Progenitor cell of endocrine pancreas (in vitro differentiated cells): Measurements from ENCODE around the gene ACACB. TPM values are rescaled to one million over a fixed set of nuclear protein-coding genes. Genes with fewer than 3 reads are reported as not detected.

Source experiments
- DNase-seq: peaks from one replicate; pipeline ENCODE4 v3.0.0; 2021; ENCODE audit warnings: low spot score; ENCODE audit not compliant: unreplicated experiment
- H3K27ac Mint-ChIP-seq: 2 replicates; pipeline ENCODE4 v1.8.0; 2021; ENCODE audit warnings: mild to moderate bottlenecking, moderate library complexity, mixed read lengths
- H3K27me3 Mint-ChIP-seq: 2 replicates; pipeline ENCODE4 v1.8.0; 2021; ENCODE audit warnings: mixed read lengths
- H3K36me3 Mint-ChIP-seq: 2 replicates; pipeline ENCODE4 v1.8.0; 2022; ENCODE audit warnings: mixed read lengths; ENCODE audit not compliant: insufficient read depth
- H3K4me1 Mint-ChIP-seq: 2 replicates; pipeline ENCODE4 v1.8.0; 2021; ENCODE audit warnings: low read depth, mixed read lengths
- H3K4me3 Mint-ChIP-seq: 2 replicates; pipeline ENCODE4 v1.8.0; 2021; ENCODE audit warnings: low read depth, mild to moderate bottlenecking, moderate library complexity, mixed read lengths
- H3K9me3 Mint-ChIP-seq: 2 replicates; pipeline ENCODE4 v1.8.0; 2021; ENCODE audit warnings: low read depth, mixed read lengths
- total RNA-seq: library from RNA; stranded (reverse); gene quantifications from 2 replicates; pipeline ENCODE4 v1.2.1, GENCODE V29; 2021
- TF ChIP-seq, protein P1 (sequence below): fragments of 200-600 bp; sonication (generic); IDR thresholded peaks from one replicate; pipeline ENCODE4 v1.5.0; 2021; ENCODE audit warnings: antibody characterized with exemption, mild to moderate bottlenecking; ENCODE audit not compliant: unreplicated experiment

ACACB gene
- total RNA-seq, 1 donor from 2014 or later: 47.3 TPM

DNA sequence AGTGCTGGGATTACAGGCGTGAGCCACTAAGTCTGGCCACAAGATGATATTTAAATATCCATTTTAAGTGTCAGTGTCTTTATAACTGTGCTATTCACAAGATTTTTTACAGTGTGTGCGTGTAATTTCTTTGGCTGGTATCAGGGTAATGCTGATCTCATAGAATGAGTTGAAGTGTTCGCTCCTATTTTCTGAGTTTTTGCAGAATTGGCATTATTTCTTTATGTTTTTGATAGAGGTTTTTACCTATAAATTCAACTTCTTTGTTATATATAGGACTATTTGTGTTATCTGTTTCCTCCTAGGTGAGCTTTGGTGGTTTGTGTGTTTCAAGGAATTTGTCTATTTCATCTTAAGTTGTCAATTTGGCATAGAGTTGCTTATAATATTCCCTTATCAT lies 147.1 kb downstream of the ACACB start:
- peaks cover 4% of the 10 kb centered on the region for H3K9me3 Mint-ChIP-seq
- DNase-seq: no peak
- TF ChIP-seq, protein P1, sequence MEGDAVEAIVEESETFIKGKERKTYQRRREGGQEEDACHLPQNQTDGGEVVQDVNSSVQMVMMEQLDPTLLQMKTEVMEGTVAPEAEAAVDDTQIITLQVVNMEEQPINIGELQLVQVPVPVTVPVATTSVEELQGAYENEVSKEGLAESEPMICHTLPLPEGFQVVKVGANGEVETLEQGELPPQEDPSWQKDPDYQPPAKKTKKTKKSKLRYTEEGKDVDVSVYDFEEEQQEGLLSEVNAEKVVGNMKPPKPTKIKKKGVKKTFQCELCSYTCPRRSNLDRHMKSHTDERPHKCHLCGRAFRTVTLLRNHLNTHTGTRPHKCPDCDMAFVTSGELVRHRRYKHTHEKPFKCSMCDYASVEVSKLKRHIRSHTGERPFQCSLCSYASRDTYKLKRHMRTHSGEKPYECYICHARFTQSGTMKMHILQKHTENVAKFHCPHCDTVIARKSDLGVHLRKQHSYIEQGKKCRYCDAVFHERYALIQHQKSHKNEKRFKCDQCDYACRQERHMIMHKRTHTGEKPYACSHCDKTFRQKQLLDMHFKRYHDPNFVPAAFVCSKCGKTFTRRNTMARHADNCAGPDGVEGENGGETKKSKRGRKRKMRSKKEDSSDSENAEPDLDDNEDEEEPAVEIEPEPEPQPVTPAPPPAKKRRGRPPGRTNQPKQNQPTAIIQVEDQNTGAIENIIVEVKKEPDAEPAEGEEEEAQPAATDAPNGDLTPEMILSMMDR: no peak
- no peaks in the 10 kb centered on the region for H3K27me3 Mint-ChIP-seq
- H3K4me1 Mint-ChIP-seq: no peaks in the 10 kb centered on the region
- H3K27ac Mint-ChIP-seq: no peak overlapping the region
- peaks cover 18% of the 10 kb centered on the region for H3K36me3 Mint-ChIP-seq
- H3K4me3 Mint-ChIP-seq: no peak overlapping the region

DNA sequence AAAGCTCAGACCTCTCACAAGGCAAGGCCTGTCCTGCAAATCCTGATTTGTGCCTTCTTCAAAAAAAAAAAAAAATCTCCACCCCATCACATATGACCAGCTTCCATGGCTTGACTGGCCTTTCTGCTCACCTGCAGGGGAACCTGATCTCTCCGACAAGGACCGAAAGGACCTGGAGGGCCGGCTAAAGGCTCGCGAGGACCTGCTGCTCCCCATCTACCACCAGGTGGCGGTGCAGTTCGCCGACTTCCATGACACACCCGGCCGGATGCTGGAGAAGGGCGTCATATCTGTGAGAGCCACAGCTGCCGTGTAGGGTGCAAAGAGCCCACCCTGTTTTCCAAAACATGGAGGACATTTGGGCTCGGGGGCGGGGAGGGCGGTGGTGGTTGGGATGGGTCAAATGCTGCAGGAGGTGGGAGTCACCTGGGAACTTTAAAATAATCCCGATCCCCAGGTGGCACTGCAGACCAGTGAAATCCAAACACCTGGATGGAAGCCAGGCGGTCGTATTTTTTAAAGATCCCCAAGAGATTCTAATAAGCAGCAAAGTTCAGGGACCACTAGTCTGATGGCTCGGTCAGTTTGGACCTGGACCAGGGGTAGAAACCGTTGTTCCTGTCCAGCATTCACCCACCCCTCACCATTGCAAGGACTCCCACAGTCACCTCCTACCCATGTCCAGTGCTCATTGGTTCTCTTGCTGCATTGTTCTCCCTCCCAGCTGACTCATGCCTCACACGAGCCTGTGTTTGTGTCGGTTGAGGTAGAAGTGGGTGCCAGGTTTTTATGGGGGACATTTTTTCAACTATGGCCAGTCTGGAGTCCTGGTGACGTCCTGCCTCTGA lies 147.9 kb downstream of the ACACB start:
- DNase-seq: peak; percentile 84
- H3K4me3 Mint-ChIP-seq: no peak overlapping the region
- H3K4me1 Mint-ChIP-seq: no peaks in the 10 kb centered on the region
- H3K9me3 Mint-ChIP-seq: peaks cover 4% of the 10 kb centered on the region
- H3K27ac Mint-ChIP-seq: no peak overlapping the region
- no peaks in the 10 kb centered on the region for H3K27me3 Mint-ChIP-seq
- peaks cover 22% of the 10 kb centered on the region for H3K36me3 Mint-ChIP-seq
- TF ChIP-seq, protein P1: peak; percentile 87

DNA sequence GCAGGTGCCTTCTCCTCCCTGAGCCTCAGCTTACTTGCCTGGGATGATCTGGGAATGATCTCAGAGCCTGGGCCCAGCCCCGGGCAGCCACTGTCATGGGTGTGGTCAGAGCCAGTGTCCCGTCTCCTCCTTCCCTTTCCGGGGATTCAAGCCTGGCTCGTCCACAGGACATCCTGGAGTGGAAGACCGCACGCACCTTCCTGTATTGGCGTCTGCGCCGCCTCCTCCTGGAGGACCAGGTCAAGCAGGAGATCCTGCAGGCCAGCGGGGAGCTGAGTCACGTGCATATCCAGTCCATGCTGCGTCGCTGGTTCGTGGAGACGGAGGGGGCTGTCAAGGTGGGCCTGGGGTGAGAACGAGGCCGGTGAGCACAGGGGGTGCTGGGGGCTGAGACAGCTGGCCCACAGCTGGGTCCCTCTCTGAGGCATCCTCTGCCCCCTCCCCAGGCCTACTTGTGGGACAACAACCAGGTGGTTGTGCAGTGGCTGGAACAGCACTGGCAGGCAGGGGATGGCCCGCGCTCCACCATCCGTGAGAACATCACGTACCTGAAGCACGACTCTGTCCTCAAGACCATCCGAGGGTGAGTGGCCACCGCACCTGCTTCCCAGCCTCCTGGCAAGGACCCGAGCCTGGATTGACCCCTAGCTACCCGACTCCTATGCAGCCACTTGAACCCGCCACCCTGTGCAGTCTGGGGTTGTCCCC lies 148.7 kb downstream of the ACACB start:
- TF ChIP-seq, protein P1: no peak
- no peak overlapping the region for H3K4me3 Mint-ChIP-seq
- peaks cover 4% of the 10 kb centered on the region for H3K9me3 Mint-ChIP-seq
- no peaks in the 10 kb centered on the region for H3K4me1 Mint-ChIP-seq
- H3K27ac Mint-ChIP-seq: no peak overlapping the region
- no peaks in the 10 kb centered on the region for H3K27me3 Mint-ChIP-seq
- peaks cover 22% of the 10 kb centered on the region for H3K36me3 Mint-ChIP-seq
- DNase-seq: no peak

DNA sequence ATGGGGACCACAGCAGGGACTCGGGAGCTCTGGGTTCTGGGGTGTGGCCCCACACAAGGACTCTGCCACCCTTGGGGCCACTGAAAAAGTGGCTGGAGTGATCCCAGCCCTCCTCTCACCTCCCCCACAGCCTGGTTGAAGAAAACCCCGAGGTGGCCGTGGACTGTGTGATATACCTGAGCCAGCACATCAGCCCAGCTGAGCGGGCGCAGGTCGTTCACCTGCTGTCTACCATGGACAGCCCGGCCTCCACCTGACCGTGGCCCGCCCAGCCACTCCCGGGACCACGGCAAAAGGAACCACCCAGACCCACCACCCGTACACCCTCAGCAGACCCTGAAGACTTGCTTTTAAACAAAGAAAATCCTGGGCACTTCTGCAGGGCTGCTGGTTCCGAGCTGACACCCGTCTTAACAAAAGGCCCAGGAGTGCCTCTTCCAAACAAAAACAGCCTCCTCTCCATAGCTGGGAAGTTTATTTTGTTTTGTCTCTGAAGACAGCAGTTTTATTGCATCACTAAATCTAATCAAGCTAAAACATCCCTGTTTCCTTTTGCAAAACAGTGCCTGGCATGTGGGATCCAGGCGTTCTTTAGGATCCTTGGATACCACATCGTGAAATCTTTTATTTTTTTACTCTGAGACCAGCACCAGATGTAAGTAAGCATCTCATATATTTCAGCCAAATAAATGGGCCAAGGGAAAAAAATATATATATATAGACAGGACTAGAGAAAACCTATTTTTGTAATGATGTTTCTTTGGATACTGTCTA lies 149.9 kb downstream of the ACACB start:
- no peak for DNase-seq
- Mint-ChIP-seq H3K27ac (no peak overlapping the region), H3K36me3 (peaks cover 24% of the 10 kb centered on the region), H3K27me3 (no peaks in the 10 kb centered on the region), H3K4me1 (no peaks in the 10 kb centered on the region), H3K9me3 (peaks cover 9% of the 10 kb centered on the region), H3K4me3 (no peak overlapping the region)
- TF ChIP-seq, protein P1: no peak

DNA sequence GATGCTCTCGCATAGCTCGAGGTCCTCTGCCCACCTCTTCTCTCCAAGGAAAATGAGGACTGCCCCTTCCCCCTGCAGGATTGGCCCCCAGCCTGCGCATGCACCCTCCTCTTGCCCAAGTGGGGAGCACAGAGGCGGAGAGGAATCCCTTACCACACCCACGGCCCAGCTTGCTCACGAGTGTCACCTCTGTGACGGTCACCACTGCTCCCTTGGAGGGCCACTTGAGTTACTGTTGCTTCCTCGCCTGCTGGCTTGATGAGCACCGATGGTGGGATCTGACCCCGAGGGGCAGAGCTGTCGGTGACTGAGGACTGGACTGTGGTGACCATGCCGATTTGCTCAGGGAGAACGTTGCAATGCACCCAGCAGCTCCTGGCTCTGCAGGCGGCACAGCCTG lies 151.0 kb downstream of the ACACB start:
- Mint-ChIP-seq H3K4me3 (no peak overlapping the region), H3K36me3 (peaks cover 23% of the 10 kb centered on the region), H3K27ac (no peak overlapping the region), H3K27me3 (peaks cover 2% of the 10 kb centered on the region), H3K9me3 (peaks cover 9% of the 10 kb centered on the region), H3K4me1 (no peaks in the 10 kb centered on the region)
- TF ChIP-seq, protein P1: no peak
- DNase-seq: no peak
